HG02678 (cell line): ENCODE measurements around the gene CALU.

ENCODE experiments used
- ATAC-seq: cut with Tn5 transposase; IDR thresholded peaks from one replicate; pipeline ENCODE4 v1.9.1; 2021; ENCODE audit warnings: mild to moderate bottlenecking, moderate library complexity; ENCODE audit not compliant: unreplicated experiment

CALU gene

DNA sequence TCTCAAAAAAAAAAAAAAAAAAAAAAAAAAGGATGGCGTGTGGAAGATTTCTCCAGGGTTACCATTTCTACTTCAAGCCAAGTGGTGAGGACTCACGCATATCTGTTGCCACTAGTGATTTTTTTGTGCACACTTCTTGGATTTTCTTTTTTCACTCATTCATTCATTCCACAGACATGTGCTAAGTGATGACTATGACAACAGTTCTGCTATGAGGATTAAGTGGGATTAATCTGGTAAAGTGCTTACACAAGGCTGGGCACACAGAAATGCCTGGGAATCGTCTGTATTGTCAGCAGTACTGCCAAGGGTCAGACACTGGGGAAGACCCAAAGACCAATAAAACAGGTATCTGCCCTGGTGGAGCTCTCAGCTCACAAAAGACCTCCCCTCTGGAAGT, 42.7 kb downstream of the CALU start:
- ATAC-seq: no peak

DNA sequence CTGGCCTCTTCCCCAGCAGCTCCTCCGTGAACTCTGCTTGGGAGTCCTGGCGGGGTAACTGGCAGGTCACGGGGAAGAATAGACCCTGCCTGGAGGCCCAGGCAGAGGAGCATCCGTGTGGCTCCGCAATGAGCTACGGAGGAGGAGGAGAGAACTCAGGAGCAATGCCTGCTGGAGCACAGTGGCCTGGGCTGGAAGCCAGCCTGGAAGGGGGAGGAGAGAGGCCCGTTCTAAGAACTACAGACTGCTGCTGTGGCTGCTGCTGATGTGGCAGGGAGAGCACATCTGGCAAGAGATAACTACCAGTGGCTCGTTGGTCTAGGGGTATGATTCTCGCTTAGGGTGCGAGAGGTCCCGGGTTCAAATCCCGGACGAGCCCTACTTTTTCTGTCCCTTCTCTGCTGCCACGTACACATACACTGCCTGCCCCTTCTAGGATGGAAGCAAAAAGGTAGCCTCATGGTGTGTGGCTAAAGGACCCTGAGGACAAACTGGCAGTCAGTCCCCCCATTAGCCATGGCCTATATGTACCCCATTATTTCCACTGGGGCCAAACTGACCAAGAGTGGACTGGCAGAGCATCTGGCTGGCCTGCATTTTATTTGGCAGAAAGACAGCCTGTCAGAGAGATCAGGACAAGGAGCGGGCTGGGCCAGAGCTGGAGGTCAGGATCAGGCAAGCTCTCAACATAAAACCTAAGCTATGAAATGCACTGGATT, 44.1 kb downstream of the CALU start:
- no peak for ATAC-seq

DNA sequence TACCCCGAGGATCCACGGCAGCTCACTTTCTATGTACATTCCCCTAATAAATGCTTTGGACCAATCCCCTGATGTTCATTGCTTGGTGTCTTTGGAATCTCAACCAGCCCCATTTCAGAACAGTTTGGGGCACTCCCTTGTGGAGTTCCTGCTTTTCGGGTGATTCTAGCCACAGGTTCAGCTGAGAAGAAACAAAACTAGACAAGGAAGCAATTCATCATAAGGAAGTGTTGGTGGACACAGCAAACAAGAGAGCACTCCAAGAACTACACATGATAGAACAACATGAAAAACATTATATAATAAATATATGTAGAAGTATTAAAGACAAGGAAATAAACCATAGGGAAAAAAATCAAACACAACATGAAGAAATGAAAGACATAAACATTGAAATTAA, 46.6 kb downstream of the CALU start:
- no peak for ATAC-seq

DNA sequence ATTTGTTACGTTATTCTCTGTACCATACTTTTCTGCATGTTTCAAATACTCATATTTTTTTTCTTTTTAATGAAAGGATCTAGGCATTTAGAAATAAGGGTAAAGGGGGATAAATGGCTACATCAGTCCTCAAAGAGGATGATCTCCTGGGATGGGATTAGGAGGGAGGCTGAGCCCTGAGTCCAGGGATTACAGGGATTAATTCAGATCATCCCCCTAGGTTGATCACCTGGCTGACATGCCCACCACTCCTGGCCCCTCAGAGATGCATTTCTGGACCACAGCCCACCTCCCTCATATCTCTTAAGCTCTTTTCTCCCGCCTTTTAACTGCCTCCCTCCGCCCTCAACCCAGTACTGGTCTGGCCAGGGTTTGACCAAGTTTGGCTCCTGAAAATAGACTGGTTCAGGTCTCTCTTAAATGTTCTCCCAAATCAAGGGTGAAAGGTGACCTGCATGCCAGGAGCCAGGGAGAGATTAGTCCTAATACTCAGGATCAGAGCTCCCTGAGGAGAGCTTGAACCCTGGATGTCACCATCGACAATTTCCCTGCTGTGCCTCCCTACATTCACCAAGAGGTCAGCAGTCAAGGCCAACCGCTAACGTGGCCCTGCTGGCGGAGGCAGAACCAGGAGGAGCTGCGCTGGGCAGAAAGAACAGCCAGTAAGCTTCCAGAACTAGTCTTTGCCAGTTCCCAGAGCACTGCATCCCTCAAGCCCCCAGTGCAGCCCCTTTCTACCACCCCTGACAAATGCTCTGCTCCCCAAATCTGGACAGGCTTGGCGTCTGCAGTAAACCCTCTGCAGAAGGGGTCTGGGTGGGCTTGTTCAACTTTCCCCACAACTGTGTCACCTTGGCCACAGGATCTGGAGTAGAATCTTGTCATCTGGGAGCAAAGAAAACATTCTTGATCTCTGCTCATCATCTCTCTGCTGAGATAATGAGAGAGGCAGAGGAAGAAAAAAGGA, 49.6 kb downstream of the CALU start:
- no peak for ATAC-seq

DNA sequence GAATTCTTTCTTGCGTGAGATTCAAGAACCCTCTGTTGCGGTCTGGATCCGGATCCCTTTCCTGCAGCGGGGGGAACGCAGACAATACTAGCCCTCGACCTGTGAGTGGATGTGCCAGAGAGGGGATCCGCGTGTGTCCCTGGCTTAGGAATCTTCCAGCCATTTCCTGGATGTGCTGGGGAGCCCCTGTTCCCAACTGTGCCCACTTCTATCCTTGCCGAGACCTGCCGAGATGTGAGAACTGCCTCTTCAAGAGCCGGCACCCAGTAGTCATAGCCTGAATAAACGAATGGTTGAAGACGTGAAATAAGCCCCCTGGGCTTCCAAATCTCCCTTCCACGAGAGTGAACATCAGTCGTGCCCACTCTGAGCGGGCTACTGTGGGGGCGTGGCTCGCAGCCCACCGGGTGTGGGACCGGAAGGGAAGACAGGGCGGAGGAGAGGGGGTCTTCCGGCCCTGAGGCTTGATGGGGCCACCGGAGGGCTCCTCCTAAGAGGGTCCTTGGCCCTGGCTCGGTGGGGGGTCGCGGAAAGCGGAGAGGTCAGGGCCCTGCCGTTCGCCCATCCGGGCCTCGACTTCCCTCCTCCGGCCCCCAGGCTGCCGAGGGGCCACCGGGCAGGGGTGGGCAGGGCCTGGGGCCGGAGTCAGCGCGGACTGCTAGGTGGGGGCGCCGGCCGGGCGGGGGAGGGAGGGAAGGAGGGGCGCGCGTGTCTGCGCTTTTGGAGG, 51.3 kb downstream of the CALU start:
- no peak for ATAC-seq

DNA sequence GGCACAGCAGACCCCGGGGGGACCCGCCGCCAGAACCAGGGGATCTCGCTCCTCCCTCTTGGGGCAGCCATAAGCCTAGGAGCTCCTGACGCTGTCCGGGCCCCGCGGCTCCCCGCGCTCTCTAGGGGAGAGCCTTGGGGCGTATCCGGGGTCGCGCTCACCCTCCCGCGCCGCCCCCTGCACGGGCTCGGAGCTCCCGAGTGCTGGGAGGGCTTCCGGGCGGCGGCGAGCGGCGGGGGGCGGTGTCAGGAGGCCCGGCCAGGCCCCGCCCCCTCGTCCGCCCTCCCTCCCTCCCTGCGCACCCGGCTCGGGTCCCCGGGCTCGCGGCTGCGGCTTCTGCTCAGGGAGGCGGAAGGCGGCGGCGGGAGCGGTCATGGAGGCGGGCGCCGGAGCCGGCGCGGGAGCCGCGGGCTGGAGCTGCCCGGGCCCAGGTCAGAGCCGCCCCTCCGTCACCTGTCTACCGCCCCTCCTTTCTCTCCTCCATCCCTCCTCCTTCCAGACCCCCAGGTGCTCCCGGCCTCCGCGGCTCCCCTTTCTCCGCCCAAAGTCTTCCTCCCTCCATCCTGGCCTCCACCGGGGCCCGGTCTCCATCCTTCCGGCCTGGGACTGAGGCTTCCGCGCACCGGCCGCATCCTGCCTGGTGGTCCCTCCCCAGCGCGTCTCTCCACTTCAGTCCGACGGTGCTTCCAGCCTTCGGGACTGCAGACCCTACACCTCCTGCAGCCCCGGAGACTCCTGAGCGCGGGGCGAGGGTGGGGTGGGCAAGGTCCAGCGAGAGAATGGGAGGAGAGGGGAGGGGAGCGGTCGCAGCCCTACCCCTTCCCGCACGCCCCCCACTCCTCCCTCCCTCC, 52.2 kb downstream of the CALU start, which contains the start of gene CCDC136:
Gene CCDC136, plus strand, starts transcription at position 848 of the 851 bp plus-strand sequence. CDS start 444 bp downstream, outside the sequence.
- peak; percentile 84 for ATAC-seq

DNA sequence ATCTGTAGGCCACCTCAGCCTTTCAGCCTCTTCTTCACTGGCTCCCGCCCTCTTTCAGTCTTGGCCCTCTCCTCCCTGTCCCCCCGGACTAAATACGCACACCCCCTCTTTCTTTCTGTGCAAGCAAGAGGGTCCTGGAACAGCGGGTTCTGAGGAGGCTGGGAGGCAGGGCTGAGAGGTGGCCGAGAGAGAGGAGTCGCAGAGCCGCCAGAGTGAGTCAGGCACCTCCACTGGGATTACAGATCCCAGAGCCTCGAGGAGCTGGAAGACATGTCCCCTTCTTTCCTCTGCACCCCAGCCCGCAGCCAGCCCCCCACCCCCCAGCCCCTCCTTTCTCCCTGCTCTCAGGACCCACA, 52.8 kb downstream of the CALU start:
- no peak for ATAC-seq

DNA sequence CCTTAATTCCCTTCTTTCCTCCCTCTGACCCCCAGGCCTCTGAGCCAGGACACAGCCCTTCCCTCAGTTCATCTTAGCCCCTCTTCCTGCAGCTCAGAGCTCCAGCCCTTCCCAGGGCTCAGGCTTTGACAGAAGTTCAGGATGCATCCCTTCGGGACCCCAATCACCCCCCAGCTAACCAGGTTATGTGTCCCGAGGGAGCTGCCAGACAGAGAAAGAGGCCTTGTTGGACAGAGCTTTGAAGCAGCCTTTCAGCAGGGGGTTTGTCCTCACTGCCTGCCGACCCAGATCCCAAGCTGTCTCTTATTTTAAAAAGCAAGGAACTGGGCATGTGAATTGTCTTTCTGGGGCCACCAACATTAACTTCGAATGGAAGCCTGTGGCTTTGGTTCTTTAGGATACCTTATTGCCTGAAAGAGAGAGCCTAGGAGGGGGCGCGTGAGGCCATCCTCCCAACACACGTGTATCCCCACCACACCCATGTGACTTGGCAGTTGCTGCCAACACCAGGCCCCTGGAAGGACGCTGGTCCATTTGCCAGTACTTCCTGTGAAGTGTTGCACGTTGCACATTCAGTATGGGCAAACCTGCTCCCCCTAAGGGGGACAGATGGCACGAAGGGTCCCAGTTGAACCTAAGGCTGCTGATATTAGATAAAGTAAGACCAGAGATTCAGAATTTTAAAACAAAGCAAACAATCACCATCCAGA, 53.5 kb downstream of the CALU start:
- ATAC-seq: no peak

DNA sequence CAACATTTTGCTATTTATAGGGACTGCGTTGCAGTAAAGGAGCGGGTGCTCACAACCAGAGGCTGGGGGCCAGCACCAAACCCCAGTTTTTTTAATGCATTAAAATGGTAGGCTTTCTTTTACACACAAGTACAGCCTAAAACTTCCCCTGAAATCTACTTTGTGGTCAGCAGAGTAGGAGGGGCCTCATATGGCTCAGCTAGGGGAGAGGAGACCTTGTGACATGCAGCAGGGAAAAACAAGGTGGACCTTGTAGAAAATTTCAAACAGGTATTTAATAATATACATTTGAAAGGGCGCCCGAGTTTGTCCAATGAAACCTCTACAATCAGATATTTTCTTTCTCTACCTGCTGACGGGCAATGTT, 54.0 kb downstream of the CALU start:
- no peak for ATAC-seq

DNA sequence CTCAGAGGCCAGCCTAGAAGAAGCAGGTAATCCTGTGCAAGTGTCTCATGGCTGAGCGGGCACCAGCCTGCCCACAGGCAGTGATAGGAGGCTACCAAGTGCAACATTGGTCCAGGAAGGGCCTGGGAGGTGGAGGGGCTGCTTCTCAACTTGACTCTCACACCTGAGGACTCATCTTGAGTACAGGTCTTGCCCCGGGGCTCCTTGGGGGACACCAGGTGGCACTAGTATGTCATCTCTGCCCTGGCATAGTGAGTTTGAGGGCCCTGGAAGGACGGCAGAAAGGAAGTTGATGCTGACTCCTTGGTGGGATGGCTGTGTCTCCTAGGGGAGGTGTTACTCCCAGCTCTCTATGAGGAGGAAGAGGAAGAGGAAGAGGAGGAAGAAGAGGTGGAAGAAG, 54.9 kb downstream of the CALU start:
- no peak for ATAC-seq

DNA sequence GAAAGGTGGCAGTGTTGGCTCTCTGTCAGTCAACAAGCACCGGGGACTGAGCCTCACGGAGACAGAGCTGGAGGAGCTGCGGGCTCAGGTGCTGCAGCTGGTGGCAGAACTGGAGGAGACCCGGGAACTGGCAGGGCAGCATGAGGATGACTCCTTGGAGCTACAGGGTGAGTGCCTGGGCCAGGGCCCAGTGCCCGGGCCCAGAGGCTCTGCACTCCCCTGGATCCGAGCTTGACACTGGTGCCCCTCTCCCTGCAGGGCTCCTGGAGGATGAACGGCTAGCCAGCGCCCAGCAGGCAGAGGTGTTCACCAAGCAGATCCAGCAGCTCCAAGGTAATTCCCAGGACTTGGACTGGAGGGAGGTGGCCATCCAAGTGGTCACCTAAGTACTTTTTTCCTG, 55.3 kb downstream of the CALU start:
- no peak for ATAC-seq

DNA sequence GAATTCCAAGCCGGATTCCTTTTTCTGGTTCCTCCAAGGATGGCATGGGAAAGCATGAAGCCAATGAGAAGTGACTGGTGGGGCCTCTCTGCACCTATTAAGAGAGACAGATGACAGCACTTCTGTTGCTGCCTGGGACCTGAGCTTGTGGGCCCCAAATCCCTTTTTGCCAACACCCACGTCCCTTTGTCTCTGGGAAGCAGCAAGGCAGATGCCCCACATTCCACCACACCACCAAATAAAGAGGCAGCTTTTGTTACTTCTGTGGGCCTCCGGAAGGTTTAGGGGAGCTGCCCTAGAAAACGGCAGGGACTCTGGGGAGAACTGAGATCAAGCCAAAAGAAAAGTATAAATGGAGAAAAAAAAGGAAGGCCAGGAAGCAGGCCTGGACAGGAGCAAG, 56.0 kb downstream of the CALU start:
- no peak for ATAC-seq

DNA sequence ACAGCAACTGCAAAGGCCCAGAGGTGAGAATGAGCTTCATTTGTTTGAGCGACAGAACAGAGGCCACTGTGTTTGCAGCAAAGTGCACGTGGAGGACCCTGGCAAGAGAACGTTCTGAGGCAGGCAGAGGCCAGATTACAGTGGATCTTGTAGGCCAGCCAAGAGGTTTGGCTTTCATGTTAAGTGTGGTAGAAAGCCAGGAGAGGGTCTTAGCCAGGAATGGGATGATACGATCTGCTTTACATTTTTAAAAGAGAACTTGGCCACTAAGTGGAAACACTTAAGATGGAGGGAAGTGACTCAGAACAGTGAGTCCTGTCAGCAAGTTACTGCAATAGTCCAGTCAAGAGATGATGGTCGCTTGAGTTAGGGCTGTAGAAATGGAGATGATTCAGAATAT, 57.2 kb downstream of the CALU start:
- no peak for ATAC-seq

DNA sequence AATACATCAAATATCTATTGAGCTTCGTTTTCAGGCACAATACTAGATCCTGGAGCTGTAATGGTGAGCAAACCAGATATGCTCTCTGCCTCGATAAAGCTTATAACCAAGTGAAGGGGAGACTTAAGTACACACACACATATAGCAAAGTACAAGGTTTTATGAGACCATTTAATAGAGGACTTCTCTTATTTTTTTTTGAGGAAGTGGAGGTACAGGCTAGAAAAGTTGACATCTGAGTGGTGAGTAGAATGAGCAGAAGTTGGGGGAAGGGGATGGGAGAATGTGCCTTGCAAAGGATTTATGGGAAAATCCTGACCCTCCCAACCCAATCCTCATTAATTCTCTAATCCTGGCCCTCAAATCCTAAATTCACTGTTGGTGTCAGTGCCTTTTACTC, 60.3 kb downstream of the CALU start:
- ATAC-seq: no peak

DNA sequence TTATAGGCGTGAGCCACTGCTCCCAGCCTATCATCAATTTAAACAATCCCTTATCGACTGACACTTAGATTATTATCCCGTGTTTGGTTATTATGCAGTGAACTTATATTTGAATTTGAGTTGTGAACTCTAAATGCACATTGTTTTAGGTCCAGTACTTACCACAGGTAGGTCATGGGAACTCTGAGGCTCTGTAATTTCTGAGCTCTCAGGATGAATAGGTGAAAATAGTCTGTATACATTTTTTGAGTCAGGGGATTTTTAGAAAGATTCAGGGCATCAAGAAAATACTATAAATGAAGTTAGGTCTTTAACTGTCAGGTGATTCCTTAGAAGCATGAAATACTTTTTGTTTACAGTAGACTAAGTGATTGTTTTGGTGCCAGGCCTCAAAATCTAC, 61.4 kb downstream of the CALU start:
- ATAC-seq: no peak

DNA sequence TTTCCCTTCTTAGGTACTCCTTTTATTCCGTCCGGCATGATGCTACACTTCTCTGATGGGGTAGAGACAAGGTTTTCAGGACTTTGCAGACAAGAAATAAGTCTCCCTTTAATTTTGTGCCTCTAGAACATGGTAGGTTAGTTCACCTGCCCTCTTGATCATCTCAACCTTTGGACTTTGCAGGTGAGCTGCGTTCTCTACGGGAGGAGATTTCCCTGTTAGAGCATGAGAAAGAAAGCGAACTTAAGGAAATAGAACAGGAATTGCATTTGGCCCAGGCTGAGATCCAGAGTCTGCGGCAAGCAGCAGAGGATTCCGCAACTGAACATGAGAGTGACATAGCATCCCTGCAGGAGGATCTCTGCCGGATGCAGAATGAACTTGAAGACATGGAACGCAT, 61.8 kb downstream of the CALU start:
- no peak for ATAC-seq

DNA sequence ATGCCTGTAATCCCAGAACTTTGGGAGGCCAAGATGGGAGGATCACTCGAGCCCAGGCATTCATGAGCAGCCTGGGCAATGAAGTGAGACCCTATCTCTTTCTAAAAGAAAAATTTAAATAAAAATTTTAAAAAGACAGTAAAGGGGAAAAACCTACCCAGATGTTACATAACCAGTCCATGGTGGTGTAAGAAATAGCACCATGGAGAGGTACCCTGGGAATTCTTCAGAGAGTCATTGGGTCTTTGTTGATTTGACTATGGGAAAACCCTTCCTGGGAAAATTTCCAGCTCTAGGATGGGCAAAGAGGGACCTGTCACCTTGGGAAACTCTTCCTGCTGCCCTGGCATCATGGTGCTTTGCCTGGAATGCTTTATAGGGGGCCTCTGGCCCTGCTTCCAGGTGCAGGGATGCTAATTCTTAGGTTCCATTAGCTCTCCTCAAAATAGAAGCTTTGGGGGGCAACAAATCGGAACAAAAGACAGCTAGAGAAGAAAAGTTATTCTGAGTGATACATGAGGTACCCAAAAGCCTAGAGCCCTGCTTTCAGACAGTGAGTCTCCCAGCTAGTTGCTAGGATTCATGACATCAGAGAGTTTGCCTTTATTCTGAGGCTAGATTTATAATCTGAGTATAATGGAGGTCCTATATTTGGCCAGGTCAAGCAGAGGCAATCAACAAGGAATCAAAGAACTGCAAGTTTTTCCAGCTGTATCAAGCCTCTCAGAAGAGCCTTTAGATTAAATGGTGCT, 62.7 kb downstream of the CALU start:
- ATAC-seq: no peak

DNA sequence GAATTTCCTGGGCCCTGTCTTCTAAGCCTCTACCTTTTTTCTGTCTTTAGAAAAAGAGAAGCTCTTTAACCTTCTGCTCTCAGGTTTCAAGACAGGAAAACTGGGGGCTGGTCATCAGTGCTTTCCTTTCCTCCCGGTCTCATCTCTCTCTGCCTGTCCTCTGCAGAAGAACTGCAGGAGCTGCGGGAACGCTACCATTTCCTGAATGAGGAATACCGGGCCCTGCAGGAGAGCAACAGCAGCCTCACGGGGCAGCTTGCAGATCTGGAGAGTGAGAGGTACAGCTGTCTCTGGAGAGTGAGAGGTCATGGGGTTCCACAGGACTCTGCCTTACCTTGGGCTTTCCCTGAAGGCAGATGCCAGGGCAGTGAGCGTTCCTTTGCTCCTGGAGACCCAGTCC, 65.3 kb downstream of the CALU start:
- no peak for ATAC-seq

DNA sequence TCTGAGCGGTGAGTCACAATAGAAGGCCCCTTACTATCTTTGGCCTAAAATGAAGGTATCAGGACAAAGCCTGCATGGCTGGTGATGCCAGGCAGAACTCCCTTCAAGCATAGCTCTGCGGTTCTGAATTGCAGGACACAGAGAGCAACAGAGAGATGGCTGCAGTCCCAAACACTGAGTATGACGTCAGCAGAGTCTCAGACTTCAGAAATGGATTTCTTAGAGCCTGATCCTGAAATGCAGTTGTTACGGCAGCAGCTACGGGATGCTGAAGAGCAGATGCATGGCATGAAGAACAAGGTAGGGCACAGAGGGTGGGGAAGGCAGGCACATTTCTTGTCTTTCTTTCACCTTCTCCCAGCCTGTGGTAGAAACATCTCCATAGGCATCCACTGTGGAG, 66.1 kb downstream of the CALU start:
- no peak for ATAC-seq
